WTC11 (cell line): ENCODE data around the gene TBC1D22A.

Source experiments
- CREM ChIP-seq: sonication (generic); formaldehyde crosslinking; IDR thresholded peaks from 2 replicates; pipeline ENCODE4 v1.8.1; 2022; ENCODE audit warnings: mild to moderate bottlenecking, missing genetic modification reagents, moderate library complexity
- CTCF ChIP-seq: fragments of 200-600 bp; IDR thresholded peaks from 2 replicates; pipeline ENCODE4 v1.8.0; 2022; ENCODE audit warnings: antibody characterized with exemption
- IRF2 ChIP-seq: sonication (generic); formaldehyde crosslinking; IDR thresholded peaks from 2 replicates; pipeline ENCODE4 v1.8.0; 2022; ENCODE audit warnings: low read depth, missing genetic modification reagents, borderline replicate concordance
- SMAD4 ChIP-seq: sonication (generic); formaldehyde crosslinking; IDR thresholded peaks from 2 replicates; pipeline ENCODE4 v1.8.0; 2022; ENCODE audit warnings: mild to moderate bottlenecking, missing genetic modification reagents
- TP53 ChIP-seq: sonication (generic); formaldehyde crosslinking; IDR thresholded peaks from 2 replicates; pipeline ENCODE4 v1.8.1; 2023; ENCODE audit warnings: mild to moderate bottlenecking, missing genetic modification reagents
- ZNF232 ChIP-seq: sonication (generic); formaldehyde crosslinking; IDR thresholded peaks from 2 replicates; pipeline ENCODE4 v1.8.0; 2022; ENCODE audit warnings: mild to moderate bottlenecking, missing genetic modification reagents
- ZNF416 ChIP-seq: fragments of 250-450 bp; sonication (Bioruptor Pico); IDR thresholded peaks from 2 replicates; pipeline ENCODE4 v1.9.0; 2021; ENCODE audit warnings: mild to moderate bottlenecking, inconsistent platforms
- ZSCAN18 ChIP-seq: fragments of 250-450 bp; sonication (Bioruptor Pico); IDR thresholded peaks from 2 replicates; pipeline ENCODE4 v2.1.2; 2022; ENCODE audit warnings: mild to moderate bottlenecking, moderate library complexity
- TF ChIP-seq, protein P1 (sequence below): sonication (generic); formaldehyde crosslinking; IDR thresholded peaks from 2 replicates; pipeline ENCODE4 v1.8.1; 2022; ENCODE audit warnings: mild to moderate bottlenecking, moderate library complexity, missing genetic modification reagents

DNA sequence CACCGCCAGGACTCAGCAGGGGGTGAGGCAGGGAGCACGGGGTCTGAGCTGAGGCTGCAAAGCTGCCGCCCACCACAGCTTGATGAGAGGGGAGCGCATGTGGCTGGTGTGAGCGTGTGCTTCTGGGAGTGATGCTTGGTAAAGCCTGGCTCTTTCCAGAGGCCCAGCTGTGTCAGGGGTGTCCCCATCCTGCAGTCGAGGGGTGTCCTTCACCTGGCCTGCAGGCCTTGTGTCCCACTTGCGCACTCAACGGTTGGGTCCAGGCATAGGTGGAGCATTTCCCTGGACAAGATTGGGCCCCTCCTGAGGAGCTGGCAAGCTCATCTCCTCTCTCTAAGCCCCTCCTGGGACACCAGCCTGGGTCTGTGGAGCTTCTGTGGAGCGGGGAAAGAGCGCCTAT lies 273.9 kb downstream of the TBC1D22A start:
- TF ChIP-seq ZNF232 (CRISPR knock-in tag): no peak
- TF ChIP-seq ZNF416 (CRISPR knock-in tag): no peak
- no peak for TF ChIP-seq CTCF
- TF ChIP-seq ZSCAN18: no peak
- no peak for TF ChIP-seq IRF2 (CRISPR knock-in tag)
- TF ChIP-seq CREM: no peak
- no peak for TF ChIP-seq SMAD4 (CRISPR knock-in tag)
- TF ChIP-seq, protein P1, sequence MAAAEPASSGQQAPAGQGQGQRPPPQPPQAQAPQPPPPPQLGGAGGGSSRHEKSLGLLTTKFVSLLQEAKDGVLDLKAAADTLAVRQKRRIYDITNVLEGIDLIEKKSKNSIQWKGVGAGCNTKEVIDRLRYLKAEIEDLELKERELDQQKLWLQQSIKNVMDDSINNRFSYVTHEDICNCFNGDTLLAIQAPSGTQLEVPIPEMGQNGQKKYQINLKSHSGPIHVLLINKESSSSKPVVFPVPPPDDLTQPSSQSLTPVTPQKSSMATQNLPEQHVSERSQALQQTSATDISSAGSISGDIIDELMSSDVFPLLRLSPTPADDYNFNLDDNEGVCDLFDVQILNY: no peak
- TF ChIP-seq TP53 (CRISPR knock-in tag): no peak
